HG02571 (cell line): Measurements from ENCODE around the gene ZNF785.
"Not testable (repeated sequence)": the region's sequence is repeated elsewhere in the genome, so short reads cannot be mapped to it uniquely, and the experiment has no call there.

Experiments
- ATAC-seq: cut with Tn5 transposase; IDR thresholded peaks from one replicate; pipeline ENCODE4 v1.9.1; 2021; ENCODE audit warnings: mild to moderate bottlenecking, moderate library complexity; ENCODE audit not compliant: unreplicated experiment

ZNF785 gene

DNA sequence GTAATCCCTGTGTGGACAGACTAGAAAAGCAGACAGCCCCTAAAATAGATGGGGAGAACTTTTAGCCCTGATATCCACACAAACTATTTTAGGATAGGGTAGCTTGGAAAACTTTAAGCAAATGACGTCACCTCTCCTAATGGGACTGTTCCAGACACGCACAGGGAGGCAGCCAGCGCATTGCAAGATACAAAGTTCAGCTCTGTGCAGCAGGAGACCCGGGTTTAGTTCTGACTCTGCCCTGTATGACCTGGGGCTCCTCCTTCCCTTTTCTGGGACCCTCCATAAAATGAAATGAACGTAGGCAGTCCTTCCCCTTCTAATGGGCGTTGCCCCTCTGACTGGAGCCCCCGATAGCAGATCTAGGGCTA lies 18.4 kb upstream of the ZNF785 start:
- ATAC-seq, result no peak

- ATAC-seq, result no peak
Observed at GRCh38 chr16:30602616-30603277, 17.2 kb upstream of the ZNF785 start.

DNA sequence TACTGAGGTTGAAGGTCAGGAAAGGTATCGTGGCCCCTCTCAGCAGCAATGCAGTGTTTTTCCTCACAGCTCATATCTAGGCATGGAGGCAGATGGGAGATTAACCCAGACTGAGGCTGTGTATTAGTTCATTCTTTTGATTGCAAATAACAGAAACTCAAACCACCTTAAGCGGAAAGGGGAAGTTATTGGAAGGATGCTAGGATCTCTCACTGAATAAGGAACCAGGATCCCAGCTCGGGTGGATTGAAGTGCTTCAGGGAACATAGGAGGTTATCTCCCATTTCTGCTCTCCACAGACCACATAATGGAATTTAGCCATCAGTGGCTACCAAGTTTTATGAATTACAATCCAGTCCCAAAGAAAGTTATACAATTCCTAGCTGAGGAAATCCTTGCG lies 16.5 kb upstream of the ZNF785 start:
- ATAC-seq, result no peak

GRCh38 chr16:30600929-30601328 lies 15.4 kb upstream of the ZNF785 start:
- no peak for ATAC-seq

- no peak for ATAC-seq
Observed at GRCh38 chr16:30600215-30600614, 14.7 kb upstream of the ZNF785 start.

GRCh38 chr16:30592871-30593270 lies 7.4 kb upstream of the ZNF785 start:
- ATAC-seq, result no peak

DNA sequence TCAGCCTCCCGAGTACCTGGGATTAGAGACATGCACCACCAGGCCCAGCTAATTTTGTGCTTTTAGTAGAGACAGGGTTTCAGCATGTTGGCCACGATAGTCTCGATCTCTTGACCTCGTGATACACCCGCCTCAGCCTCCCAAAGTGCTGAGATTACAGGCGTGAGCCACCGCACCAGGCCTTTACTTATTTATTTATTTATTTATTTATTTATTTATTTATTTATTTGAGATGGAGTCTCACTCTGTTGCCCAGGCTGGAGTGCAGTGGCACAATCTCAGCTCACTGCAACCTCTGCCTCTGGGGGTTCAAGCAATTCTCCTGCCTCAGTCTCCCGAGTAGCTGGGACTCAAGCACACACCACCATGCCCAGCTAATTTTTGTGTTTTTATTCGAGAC lies 5.4 kb upstream of the ZNF785 start:
- ATAC-seq, result not testable (repeated sequence)

DNA sequence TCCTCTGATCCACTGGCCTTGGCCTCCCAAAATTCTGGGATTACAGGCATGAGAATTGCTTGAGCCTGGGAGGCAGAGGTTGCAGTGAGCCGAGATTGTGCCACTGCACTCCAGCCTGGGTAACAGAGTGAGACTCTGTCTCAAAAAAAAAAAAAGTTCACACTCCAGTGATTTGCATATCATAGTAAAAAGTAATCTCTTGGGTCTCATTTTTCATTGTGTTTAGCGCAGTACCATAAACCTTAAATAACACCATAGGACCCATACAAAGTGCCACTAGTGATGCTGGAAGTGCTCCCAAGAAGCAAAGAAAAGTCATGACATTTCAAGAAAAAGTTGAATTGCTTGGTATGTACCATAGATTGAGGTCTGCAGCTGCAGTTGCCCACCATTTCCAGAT lies 4.1 kb upstream of the ZNF785 start:
- ATAC-seq, result not testable (repeated sequence)

- no peak for ATAC-seq
Observed at GRCh38 chr16:30588651-30589050, 3.2 kb upstream of the ZNF785 start.

- no peak for ATAC-seq
Observed at GRCh38 chr16:30585022-30585399, 486 bp downstream of the ZNF785 start.

GRCh38 chr16:30582611-30583340 lies 2.7 kb downstream of the ZNF785 start:
- no peak for ATAC-seq

DNA sequence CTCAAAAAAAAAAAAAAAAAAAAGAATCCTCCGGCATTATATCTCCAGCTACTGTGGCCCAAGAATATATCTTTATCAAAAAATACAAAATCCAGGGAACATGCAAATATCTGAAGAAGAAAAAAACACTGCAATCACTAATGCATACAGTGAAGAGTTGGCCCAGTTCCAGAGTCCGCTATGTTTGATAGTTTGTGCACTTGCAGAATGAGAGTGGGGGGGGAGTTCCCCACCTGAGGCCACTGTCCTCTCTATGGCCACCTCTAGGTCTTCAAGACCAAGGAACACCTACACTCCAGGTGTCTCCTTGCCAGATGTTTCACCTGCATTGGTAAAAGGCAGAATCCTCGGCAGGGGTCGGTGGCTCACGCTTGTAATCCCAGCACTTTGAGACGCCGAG lies 4.0 kb downstream of the ZNF785 start:
- no peak for ATAC-seq

- ATAC-seq, result no peak
Observed at GRCh38 chr16:30574678-30575077, 10.8 kb downstream of the ZNF785 start.

GRCh38 chr16:30571445-30572322 lies 13.8 kb downstream of the ZNF785 start, which contains the start of gene ZNF688:
Gene ZNF688 (minus strand): TSS chr16:30571714. CDS start chr16:30571629, 85 bp downstream.
- ATAC-seq, result peak; percentile 67

DNA sequence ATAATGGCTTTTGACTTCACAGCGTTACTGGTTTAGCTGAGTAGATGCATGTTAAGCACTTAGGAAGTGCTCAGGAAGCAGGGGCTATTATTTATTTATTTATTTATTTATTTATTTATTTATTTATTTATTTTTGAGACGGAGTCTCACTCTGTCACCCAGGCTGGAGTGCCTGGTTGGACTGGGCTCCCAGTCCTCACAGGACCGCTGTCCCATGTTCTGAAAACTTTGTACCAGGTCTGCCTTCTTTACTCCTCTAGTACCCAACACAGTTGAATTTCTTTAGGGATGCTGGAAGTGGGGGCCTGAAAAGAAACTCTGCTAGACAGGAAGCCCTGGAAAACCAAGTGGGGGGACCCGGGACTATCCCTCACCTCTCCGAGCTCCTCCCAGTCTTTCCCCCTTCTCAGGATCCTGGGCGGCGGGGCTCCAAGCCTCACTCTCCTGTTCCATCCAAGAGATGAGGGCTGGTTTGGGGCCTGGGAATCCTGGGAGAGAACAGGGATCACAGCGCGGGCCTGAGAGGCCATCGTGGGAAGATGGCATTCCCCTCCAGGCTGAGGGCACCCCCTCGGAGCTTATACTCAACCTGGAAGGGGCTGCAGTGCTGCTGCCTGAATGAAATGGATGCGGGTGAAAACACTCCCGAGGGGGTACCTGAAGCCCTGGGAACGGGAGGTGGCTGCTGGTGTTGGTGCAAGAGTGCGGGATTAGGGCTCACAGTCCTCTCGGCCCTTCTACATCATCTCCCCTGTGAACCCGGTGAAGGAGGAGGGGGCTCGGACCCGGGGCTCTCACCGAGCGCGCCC lies 14.7 kb downstream of the ZNF785 start:
- no peak for ATAC-seq

DNA sequence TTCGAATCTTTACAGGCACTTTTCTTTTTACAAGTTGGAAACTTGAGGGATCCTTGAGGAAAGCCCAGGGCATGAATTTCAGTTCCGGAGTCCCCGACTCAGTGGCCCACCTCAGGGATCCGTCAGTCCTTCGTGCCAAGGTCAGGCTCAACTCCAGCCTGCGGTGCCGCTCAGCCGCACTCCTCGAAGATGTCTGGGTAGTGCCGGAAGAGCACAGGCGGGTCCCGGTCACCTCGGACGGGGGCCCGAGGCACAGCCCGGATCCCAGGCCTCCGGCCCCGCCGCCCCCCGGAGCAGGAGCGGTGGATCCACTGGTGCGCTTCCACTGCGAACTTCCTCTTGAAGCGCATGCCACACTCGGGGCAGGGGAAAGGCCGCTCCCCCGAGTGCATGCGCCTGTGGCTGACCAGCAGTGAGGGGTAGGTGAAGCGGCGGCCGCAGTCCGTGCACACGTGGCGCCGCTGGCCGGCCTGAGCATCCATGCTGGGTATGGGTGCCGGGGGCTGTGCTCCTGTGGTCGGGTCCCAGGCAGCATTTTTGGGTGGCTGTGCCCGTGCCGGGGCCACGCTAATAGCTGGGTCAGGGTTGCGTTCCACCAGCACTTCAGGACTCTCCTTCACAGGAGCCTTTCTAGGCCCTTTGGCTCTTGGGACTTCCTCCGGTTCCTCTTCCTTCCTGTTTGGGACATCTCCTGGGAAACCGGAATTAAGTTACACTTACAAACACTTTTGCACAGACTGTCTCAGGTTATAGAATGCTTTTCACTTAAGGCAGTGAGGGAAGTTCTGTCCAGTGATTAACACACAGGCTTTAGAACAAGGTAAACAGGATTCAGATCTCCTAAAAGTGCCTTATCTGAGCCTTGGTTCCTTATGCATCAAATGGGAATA lies 15.5 kb downstream of the ZNF785 start:
- no peak for ATAC-seq

GRCh38 chr16:30569281-30569680 lies 16.2 kb downstream of the ZNF785 start:
- ATAC-seq, result no peak

DNA sequence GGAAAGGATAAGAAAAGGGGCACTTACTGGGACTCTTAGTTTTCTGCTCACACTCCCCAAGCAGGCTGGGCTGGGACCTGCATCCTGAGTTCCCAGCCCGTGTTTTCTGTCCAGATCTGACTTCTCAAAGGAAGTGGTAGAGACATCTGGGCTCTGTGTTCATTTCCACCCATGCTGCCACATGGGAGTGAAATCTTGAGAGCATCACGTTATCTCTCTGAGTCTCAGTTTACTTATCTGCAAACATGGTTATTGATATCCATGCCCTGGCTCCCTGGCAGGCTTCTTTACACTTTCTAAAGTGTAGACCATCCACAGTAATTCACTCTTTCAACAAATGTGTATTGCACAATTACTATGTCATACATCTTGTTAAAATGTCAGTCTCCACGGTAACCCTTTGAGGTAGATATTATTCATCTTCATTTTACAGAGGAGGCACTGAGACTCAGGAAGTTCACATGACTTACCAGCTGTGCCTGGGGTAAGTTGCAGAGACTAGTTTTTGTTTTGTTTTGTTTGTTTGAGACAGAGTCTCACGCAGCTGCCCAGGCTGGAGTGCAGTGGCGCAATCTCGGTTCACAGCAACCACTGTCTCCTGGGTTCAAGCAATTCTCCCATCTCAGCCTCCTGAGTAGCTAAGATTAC lies 17.4 kb downstream of the ZNF785 start:
- ATAC-seq, result peak; percentile 30
